GM19438 (cell line): Measurements from ENCODE around the gene LHX3.

Source experiments
- ATAC-seq: cut with Tn5 transposase; IDR thresholded peaks from one replicate; pipeline ENCODE4 v1.9.1; 2021; ENCODE audit warnings: low read depth; ENCODE audit not compliant: unreplicated experiment

Gene LHX3

DNA sequence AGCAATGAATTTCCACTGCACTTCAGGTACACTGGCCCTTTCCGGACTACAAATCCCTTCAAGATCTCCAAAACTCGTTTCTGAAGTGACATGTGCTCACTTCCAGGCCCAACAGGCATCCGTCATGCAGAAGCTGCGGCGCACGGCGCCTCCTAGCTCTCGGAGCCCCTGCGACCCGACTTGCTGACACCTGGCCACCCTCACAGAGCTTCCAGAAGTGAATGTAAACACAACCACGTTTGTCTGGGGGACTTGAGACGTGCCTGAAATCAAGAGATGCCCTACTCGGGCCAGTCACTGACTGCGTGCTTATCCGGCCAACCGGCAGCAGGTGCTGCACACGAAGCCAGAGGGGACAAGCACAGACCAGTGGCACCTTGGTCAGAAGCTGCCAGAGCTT is 4.9 kb upstream of the LHX3 start:
- ATAC-seq, result no peak

DNA sequence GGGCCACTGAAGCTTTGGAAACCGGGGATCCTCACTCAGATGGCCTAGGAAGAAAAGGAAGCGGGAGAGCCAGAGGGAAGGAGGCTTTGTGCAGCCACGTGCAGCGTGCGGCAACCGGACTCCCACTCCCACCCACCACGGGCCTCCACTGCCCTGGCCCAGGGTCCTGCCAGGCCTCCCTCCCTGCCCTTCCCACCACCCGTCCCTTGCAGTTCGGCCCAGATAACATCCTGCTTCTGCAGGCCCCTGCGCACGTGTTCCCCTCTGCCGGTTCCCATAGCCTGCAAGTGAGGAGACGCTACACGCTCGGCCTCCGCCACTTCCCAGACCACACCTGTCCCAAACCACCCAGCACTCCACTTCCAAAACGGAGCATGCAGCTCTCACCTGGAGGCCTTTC is 4.3 kb upstream of the LHX3 start:
- no peak for ATAC-seq

DNA sequence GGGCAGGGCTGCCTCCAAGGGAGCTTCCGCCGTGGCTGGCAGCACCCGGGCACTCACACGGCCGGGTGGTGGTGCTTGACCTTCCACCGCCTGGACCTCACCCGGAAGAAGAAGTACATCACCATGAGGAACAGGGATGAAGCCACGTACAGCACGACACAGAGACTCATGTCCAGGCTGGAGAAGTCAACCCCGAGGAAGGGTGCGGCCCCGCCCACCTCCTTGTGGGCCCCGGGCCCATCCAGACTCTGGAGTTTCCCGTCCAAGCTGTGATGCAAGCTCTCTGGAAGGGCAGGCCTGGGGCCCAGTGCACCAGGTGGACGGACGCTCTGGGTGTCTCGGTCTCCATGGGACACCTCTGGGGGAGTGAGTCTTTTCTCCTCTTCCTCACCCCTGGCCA is 3.7 kb upstream of the LHX3 start:
- ATAC-seq, result no peak

DNA sequence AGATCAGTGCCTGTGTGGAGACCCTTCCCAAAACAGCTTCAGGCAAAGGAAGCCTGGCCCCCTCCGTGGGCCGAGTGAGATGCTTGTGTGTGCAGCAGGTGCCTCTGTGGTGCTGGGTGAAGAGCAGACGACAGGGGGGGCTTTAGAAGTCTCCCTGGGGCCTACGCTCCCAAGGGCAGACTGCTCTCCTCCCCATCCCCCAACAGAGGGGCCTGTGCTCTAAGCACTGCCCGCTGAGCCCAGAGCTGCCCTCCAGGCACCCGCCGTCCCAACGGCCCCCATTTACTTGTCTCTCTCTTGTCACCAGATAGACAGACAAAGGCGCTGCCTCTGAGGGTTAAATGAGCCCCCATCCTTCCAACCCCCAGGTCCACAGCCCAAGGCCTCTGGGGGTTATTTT is 2.7 kb upstream of the LHX3 start:
- no peak for ATAC-seq

DNA sequence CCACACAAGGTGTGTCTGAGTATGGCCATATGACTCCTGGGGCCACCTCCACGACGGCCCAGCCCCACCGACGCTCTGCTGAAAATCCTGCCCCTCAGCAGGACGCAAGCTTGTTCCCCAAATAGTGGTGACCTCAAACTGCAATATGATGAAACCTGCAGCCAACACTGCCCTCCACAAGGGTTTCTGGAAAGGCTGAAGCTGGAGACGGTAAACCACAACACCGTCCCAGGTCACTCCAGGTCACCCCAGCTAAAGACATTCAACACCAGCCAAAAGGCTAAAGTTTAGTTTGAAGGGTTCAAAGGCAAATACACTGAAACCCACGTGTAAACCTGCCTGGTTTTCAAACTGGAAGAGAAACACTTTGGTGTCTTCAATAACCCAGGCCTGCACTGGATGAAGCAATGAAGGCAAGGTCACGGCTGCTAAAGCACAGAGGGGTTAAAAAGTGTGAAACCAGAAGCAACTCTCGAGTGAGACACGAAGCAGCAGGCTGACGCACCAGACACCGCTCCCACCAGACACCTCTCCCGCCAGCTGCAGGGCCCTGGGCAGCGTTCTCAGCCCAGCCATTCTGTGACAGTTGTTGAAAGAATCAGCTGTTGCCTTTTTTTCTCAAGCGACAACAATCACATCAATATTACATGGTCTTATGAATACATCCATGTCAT is 1.8 kb upstream of the LHX3 start:
- no peak for ATAC-seq

DNA sequence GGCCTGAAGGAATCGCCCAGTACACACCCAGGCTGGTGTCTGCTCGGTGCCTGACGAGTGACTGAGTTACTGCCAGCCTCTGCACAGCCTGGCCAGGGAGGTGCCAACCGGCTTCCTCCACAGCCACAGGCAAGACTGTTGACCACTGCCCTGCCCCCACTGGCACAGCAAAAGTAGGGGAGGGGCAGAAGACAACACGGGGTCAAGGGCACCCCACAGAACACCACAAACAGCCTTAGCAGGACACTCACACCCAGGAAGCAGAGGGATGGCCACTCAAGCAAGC is 722 bp upstream of the LHX3 start:
- no peak for ATAC-seq

DNA sequence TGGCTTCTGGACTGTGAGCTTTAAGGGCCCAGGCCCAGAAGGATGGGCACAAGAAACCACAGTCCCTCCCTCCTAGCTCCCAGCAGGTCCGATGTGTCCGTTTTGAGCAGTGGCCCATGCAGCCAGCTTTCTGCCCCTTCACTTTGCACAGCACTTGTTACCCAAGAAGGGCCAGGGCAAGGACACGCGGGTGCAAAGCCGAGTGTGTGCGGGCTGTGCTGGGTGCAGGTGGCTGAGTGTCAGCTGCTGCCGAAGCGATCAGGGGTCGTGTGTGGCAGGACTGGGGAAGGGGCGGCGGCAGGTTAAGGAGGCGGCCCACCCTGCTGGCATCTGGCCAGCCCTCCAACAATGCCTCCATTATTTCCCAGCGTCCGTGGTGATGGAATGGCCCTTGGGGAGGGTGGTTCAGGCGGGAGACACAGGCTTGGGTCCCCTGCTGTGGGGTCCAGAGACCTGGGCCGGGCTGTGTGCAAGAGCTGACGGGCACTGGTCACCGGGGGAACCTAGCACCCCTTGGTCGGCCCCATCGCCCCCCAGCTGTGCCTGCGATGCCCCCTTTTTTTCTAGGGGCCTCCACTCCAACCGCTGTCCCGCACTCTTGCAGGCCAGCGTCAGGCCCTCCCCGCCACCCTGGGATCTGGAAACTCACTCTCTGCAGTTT is 653 bp downstream of the LHX3 start:
- ATAC-seq, result no peak

DNA sequence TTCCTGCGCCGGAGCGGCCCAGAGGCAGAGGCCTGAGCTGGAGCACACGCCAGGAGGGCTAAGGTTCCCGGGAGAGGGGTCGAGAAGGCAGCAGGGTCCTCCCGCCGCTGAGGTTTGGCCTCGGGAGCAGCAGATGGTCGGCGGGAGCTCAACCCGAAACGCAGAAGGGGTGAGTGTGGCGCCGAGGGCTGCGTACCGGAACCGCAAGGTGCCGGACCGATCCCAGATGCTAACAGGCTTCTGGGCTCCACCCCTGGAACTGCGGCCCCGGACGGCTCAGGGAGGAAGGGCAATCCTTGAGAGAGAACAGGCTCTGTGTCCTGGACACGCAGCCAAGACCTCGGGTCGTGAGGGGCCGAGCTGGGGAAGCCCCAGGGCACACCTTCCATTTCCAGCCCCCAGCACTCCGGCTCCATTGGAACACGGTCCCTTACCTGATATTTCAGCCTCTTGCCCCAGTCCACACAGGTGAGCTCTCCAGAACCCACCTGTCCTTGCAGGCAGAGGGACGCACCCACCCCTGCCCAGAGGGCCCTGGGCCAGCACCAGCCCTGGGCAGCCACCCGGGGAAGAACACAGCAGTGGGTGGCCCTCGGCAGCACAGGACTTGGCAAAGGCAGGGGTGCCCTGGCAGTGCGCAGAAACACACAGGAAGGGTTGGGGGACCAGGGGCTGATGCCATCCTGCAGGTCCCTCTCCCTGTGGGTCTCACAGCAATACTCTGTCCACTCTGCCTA is 1.4 kb downstream of the LHX3 start:
- ATAC-seq, result no peak

DNA sequence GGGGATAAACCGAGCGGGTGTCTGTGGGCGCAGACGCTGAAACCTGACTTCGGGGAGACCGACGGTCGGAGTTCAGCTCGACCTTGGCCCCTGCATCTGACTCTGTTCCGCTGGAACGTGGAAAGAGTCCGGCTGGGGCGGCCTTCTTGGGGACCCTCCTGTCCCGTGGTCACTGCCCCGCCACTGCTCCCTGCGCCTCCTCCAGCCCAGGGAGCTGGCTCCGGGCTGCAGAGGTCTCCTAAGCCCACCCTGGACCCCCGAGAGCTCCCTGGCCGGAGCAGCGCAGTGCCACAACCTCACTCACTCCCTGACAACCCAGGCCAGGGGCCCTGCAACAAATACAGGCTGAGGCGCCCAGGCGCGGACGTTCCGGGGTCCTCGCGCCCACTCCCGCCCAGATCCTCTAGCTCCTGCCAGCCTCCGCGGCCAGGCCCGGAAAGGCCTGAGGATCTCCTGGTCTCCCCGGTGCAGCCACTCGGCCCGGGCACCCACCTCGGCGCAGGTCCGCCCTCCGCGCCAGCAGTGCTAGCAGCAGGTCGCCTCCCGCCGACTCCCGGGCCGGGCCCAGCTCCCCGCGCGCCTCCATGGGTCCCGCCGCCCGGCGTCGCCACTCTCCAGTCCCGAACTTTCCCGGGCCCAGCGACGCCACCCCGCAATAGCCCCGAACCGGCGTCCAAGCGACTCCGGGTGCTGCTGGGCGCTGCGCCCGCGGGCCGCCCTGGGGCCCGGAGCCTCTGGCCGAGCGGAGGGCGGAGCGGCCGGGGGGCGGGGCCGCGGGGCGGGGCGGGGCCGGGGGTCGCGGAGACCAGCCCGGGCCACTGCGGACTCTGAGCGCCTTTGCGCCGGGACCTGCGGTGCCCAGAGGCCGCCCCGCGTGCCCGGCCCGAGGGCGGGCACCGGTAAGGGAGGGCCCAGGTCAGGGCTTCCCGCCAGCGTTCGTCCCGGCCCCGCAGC is 2.2 kb downstream of the LHX3 start:
- no peak for ATAC-seq

DNA sequence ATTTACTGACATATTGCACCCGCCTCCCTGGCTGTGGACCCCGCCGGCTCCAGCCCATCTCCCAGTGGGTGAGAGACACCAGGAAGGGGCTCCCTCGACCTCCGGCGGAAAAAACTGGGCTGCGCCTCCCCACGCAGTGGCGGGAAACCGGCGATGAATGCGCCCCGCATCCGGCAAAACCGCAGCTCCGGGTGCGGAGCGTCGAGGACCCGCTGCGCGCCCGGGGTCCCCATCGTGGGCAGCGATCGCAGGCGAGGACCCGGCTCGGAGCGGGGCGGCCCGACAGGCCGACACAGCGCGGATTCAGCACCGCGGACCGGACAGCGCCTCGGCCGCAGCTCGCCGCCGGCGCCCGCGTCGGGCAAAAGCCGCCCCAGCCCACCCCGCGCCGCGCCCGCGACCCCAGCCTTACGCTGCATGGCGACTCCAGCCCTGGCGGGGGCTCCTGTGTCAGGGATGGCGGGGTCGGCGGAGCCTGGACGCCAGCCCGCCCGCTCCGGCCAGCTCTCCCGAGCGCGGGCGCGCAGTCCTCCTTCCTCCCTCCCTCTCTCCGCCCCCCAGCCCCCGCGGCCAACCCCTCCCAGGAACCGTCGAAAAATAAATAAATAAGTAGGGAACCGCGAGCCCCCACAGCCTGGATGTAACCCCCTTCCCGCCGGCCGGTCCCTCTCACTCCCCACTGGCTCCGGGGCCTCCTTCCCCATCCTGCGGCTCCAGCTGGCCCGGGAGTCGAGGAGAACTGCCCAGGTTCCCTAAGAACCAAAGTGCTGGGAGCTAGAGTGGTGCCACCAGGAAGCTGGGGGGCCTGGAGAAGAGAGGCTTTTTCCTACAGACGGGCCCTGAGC is 3.1 kb downstream of the LHX3 start:
- no peak for ATAC-seq

DNA sequence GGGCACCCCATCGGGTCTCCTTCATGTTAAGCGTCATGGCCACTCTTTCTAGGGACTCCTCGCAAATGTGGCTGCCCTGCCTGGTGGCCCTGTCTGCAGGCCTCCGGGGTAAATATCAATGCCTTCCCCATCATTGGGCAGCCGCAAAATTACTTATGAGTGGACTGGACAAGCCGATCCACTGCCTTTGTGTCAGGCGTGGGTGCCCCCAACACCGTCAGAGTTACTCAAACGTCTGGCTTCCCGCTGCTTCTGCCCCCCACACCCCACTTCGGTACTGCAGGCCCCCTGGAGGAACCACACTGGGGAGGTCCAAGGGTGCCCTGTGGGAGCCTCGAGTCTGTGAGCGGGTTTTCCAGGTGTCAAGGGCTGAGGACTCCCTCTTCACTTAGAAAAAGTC is 3.8 kb downstream of the LHX3 start:
- no peak for ATAC-seq

DNA sequence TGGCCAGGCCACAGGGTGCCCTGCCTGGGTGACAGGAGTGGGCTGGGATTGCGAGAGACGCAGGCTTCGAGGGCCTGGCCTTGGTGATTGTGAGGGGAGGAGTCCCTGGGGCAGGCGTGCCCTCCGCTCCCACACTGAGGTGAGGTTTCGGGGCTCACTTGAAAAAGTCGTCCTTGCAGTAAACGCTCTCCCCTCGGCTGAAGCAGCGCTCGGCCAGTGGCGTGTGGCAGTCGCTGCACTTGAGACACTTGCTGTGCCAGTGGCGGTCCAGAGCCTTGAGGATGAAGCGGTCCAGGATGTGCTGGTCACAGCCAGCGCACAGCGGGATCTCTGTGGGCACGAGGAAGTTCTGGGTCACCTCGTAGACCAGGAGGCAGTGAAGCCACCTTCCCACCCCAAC is 4.5 kb downstream of the LHX3 start:
- ATAC-seq, result no peak

DNA sequence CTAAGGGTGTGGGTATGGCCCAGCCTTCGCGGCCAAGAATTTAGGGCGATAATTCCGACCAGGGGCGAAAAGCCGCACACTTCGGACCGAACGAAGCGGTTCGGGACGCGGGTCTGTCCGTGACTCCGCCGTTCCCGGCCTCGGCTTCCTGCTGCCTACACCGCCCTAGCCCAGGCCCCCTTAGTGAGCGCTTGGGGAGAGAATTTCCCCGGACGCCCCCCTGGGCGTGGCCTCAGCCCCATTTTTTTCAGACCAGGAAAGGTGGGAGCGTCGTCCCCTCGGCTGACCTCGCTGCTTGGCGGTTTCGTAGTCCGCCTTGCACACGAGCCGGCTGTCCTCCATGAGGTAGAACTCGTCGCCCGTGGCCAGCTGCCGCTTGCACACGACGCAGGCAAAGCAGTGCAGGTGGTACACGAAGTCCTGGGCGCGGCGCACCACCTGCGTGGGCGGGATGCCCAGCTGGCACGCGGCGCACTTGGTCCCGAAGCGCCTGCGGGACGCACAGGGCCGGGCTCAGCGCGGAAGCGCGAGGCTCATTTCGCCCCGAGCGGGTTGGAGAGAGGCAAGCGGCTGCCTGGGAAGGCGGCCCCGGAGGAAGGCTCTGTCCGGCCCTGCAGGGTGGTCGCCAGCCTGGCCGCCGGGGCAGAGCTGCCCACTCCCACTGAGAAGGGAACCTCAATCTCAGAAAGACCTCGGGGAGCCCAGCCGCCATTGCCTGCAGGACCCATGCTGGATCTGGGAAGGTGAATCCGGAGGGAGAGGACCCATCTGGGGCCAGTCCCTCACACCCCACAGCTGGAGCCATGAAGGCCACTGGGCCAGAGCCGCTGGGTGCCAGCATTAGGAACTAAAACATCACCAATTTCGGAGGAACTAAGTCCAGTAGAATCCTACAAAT is 5.3 kb downstream of the LHX3 start:
- ATAC-seq, result no peak

DNA sequence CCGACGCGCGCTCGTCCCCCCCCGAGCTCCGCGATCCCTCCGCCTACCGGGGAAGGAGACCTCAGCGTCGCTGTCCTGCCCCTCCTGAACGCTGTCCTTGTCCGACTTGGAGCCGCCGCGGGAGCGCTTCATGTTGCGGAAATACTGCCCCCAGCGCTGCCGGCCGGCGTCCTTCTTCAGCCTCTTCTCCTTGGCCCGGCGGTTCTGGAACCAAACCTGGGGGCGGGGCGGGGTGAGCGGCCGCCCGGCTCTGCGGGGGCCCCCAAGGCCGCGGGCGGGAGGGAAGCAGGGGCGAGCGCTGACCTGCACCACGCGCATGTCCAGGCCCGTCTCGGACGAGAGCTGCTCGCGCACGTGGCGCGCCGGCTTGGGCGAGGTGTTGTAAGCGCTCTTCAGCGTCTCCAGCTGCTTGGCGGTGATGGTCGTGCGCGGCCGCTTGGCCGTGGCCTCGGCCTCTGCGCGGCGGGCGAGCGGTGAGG is 6.3 kb downstream of the LHX3 start:
- ATAC-seq, result no peak

DNA sequence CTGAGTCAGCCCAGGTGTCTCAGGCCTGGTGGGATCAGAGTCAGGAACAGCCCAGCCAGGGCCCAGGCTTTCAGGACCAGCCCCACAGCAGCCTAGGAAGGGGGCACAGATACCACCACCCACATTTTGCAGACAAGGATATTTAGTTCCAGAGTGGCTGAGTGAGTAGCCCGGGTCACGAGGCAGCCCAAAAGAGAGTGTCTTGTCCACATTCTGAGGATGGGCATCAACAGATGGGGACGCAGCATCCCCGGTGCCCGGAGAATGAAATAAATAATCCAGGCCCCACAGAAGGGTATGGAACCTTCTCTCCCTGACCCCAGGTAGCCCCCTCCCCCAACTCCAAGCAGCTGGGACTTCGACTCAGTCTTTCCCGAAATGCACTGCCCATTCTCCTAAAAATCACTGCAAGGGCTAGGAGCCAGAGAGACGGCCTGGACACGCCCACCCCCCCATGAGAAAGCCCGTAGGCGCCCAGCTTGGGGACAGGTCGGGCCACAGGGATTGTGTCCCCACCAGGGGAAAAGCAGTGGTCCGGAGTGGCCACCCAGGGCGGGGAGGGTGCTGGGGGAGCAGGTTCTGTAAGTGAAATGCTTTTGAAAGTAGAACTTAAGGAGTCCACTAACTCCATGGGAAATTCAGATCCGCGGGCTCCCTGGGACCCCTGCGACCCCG is 6.9 kb downstream of the LHX3 start:
- no peak for ATAC-seq

DNA sequence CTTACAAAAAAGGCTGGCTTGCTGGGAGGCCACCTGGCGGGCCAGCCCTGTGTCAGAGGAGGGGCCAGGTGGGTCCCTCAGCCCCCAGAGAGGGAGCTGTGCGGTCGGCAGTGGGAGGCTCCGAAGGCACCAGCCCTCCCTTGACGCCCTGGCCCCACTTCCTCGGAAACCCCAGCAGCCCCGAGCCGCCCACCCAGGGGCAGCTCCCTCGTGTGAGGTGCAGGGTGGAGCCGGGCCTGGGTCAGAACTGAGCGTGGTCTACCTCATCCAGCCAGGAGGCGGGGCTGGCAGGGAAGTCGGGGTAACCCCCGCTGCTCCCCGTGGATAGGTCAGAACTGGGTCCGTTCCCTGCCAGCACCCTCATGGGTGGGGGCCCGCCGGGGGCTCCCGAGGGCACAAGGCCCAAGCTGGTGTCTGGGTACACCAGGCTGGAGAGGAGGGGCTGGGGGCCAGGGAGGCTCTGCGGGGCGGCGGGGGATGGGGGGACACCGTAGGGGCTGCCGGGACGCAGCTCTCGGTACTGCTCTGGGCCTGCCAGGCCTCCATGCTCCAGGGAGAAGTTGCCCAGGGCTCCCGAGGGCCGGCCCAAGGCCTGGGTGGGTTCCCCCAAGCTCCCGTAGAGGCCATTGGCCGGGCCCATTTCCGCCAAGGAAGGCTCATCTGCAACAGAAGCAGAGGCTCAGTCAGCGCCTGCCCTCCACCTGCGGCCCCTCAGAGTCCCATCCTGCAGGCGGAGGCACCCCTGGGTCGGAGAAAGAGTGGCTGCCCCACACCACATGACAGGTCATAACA is 7.6 kb downstream of the LHX3 start:
- ATAC-seq, result no peak

DNA sequence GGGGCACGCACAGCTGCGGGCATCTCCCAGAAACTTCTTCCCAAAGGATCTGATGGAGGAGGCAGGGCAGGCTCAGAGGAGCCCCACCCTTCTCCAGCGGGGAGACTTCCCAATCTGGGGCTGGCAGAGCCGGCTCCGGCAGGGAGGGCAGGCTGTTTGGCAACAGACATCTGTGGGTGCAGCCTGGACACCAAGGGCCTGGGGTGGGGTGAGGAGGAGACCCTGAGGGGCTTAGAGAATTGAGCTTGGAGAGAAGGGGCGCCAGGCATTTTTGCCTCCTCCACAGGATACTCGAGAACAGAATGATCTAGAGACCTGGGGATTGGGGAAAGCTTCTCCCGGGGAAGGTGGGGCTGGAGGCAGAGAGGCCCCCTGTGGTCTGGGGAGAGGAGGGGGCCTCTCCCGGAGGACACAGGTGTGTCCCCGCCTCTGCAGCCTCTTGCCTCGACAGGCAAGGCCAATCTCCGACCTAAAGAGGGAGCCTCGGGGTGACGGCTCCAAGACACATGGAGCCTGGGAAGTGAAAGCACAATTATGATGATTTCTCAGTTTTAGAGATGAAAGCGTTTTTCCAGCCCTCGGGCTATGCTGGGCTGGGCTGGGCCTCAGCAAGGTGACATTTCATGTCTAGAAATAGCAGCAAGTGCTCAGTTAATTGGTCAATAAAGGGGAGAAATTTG is 8.4 kb downstream of the LHX3 start:
- no peak for ATAC-seq
